HL-60 (cell line): Measurements from ENCODE around the gene CTNS.

Source experiments
- CTCF ChIP-seq: IDR thresholded peaks from one replicate; pipeline ENCODE4 v1.5.1; 2011; ENCODE audit warnings: low read length, control low read depth, inconsistent platforms; ENCODE audit not compliant: insufficient read depth
- GABPA ChIP-seq: IDR thresholded peaks from 2 replicates; pipeline ENCODE4 v1.6.1; 2012; ENCODE audit warnings: low read depth
- POLR2AphosphoS5 ChIP-seq: IDR thresholded peaks from 2 replicates; pipeline ENCODE4 v1.6.1; 2012; ENCODE audit warnings: low read depth
- REST ChIP-seq: IDR thresholded peaks from 2 replicates; pipeline ENCODE4 v1.6.1; 2012; ENCODE audit warnings: low read depth; ENCODE audit not compliant: insufficient replicate concordance
- SPI1 ChIP-seq: IDR thresholded peaks from 2 replicates; pipeline ENCODE4 v1.6.1; 2012; ENCODE audit warnings: low read depth, mild to moderate bottlenecking, borderline replicate concordance

GRCh38 chr17:3693829-3694231, 57.3 kb downstream of the CTNS start:
- TF ChIP-seq CTCF (no peak), POLR2AphosphoS5 (no peak), SPI1 (no peak), REST (no peak), GABPA (no peak)
